SU-DHL-6 (cell line): ENCODE results near the gene STARD9.

Source experiments
- H2AFZ ChIP-seq: fragments of 200-600 bp; sonication (generic); 2 replicates; pipeline ENCODE4 v1.6.1; 2014; ENCODE audit warnings: low read depth, mild to moderate bottlenecking, moderate library complexity, mixed read lengths, antibody characterized with exemption, low read length; ENCODE audit not compliant: severe bottlenecking
- H3F3A ChIP-seq: fragments of 200-600 bp; shearing (Covaris generic); 2 replicates; pipeline ENCODE4 v1.6.0; 2016; ENCODE audit warnings: antibody characterized with exemption, mild to moderate bottlenecking; ENCODE audit not compliant: insufficient read depth
- H3K27ac ChIP-seq: fragments of 200-600 bp; sonication (generic); 2 replicates; pipeline ENCODE4 v1.5.1; 2016; ENCODE audit warnings: low read depth, mild to moderate bottlenecking, low read length, moderate library complexity, mixed read lengths
- H3K27me3 ChIP-seq: fragments of 200-600 bp; sonication (generic), shearing (Covaris generic); 2 replicates; pipeline ENCODE4 v1.6.0; 2014; ENCODE audit warnings: mild to moderate bottlenecking, low read length
- H3K36me3 ChIP-seq: fragments of 200-600 bp; sonication (generic); 2 replicates; pipeline ENCODE4 v1.6.1; 2014; ENCODE audit warnings: mild to moderate bottlenecking, low read length, mixed read lengths
- H3K4me2 ChIP-seq: fragments of 300-600, 200-600 bp; shearing (Covaris generic), sonication (generic); 2 replicates; pipeline ENCODE4 v1.6.0; 2014; ENCODE audit warnings: low read length, low read depth, mild to moderate bottlenecking; ENCODE audit not compliant: poor library complexity, severe bottlenecking
- H3K4me3 ChIP-seq: fragments of 200-600 bp; sonication (generic); 2 replicates; pipeline ENCODE4 v1.5.1; 2014; ENCODE audit warnings: antibody characterized with exemption, low read length, mild to moderate bottlenecking, mixed read lengths; ENCODE audit not compliant: insufficient read depth, poor library complexity, severe bottlenecking
- H3K79me2 ChIP-seq: fragments of 200-600 bp; sonication (generic); 2 replicates; pipeline ENCODE4 v1.6.1; 2014; ENCODE audit warnings: mild to moderate bottlenecking, low read length, moderate library complexity; ENCODE audit not compliant: insufficient read depth
- H3K9ac ChIP-seq: fragments of 200-600 bp; sonication (generic); 2 replicates; pipeline ENCODE4 v1.7.0; 2014; ENCODE audit warnings: mild to moderate bottlenecking, low read length
- H3K9me2 ChIP-seq: fragments of 200-600 bp; sonication (generic); replicated peaks from 2 replicates; pipeline ENCODE4 v1.6.1; 2014; ENCODE audit warnings: low read length; ENCODE audit not compliant: insufficient read depth
- H3K9me3 ChIP-seq: fragments of 200-600 bp; sonication (generic); 2 replicates; pipeline ENCODE4 v1.6.1; 2014; ENCODE audit warnings: low read length, mixed read lengths; ENCODE audit not compliant: insufficient read depth
- H4K20me1 ChIP-seq: fragments of 200-600 bp; sonication (generic); 2 replicates; pipeline ENCODE4 v1.6.1; 2014; ENCODE audit warnings: low read depth, mild to moderate bottlenecking, antibody characterized with exemption, low read length, moderate library complexity, mixed read lengths
- EZH2phosphoT487 ChIP-seq: fragments of 200-600 bp; sonication (generic), shearing (Covaris generic); conservative IDR thresholded peaks from 2 replicates; pipeline ENCODE4 v1.6.1; 2018; ENCODE audit warnings: mild to moderate bottlenecking, antibody characterized with exemption, low read length, moderate library complexity, mixed read lengths
- TF ChIP-seq, protein P1 (sequence below): fragments of 200-600 bp; sonication (generic); IDR thresholded peaks from one replicate; pipeline ENCODE4 v1.5.1; 2017; ENCODE audit warnings: antibody characterized with exemption, mild to moderate bottlenecking, low read length, moderate library complexity; ENCODE audit not compliant: insufficient read depth, poor library complexity, severe bottlenecking

The STARD9 gene

DNA sequence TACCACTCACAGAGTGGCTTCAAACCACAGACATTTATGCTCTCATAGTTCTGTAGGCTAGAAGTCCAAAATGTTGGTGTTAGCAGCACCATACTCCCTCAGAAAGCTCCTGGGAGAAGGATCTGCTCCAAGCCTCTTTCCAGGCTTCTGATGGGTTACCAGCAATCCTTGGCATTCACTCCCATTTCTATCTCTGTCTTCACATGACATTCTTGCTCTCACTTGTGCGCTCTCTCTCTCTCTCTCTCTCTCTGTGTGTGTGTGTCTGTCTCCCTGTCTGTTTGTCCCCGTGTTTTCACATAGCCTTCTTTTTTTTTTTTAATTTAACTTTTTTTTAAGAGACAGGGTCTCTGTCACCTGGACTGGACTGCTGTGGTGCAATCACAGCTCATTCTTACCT lies 135.3 kb downstream of the STARD9 start:
- TF ChIP-seq, protein P1, sequence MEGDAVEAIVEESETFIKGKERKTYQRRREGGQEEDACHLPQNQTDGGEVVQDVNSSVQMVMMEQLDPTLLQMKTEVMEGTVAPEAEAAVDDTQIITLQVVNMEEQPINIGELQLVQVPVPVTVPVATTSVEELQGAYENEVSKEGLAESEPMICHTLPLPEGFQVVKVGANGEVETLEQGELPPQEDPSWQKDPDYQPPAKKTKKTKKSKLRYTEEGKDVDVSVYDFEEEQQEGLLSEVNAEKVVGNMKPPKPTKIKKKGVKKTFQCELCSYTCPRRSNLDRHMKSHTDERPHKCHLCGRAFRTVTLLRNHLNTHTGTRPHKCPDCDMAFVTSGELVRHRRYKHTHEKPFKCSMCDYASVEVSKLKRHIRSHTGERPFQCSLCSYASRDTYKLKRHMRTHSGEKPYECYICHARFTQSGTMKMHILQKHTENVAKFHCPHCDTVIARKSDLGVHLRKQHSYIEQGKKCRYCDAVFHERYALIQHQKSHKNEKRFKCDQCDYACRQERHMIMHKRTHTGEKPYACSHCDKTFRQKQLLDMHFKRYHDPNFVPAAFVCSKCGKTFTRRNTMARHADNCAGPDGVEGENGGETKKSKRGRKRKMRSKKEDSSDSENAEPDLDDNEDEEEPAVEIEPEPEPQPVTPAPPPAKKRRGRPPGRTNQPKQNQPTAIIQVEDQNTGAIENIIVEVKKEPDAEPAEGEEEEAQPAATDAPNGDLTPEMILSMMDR = no peak
- TF ChIP-seq EZH2phosphoT487 = no peak
- H3K4me3 ChIP-seq = no peak overlapping the region
- H3K4me2 ChIP-seq = no peak overlapping the region
- H3K9me2 ChIP-seq = no peaks in the 10 kb centered on the region
- H3K27me3 ChIP-seq = no peaks in the 10 kb centered on the region
- H4K20me1 ChIP-seq = no peaks in the 10 kb centered on the region
- no peak overlapping the region for H3K9ac ChIP-seq
- no peaks in the 10 kb centered on the region for H3K9me3 ChIP-seq
- no peak overlapping the region for H2AFZ ChIP-seq
- H3K79me2 ChIP-seq = no peaks in the 10 kb centered on the region
- H3K27ac ChIP-seq = no peak overlapping the region
- no peaks in the 10 kb centered on the region; the same call in 1 of the 2 replicates for H3K36me3 ChIP-seq
- no peaks in the 10 kb centered on the region; the same call in 1 of the 2 replicates for H3F3A ChIP-seq

DNA sequence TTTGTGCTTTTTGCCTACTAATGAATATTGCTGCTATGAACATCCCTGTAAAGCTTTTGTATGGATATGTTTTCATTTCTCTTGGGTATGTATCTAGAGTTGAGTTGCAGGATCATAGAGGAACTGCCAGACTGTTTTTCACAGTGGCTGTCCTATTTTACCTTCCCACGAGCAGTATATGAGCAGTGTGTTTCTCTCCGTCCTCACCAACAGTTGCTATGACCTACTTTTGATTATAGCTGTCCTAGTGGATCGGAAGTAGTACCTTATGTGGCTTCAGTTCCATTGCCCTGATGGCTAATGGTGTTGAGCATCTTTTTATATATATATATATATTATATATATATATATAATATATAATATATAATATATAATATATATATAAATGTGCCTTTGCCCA lies 136.3 kb downstream of the STARD9 start:
- Histone ChIP-seq H3F3A (no peaks in the 10 kb centered on the region; the same call in 1 of the 2 replicates), H3K79me2 (no peaks in the 10 kb centered on the region), H3K9me2 (no peaks in the 10 kb centered on the region), H4K20me1 (no peaks in the 10 kb centered on the region), H3K27me3 (no peaks in the 10 kb centered on the region), H3K36me3 (no peaks in the 10 kb centered on the region; the same call in 1 of the 2 replicates), H2AFZ (no peak overlapping the region), H3K9me3 (no peaks in the 10 kb centered on the region), H3K27ac (no peak overlapping the region), H3K9ac (no peak overlapping the region), H3K4me3 (no peak overlapping the region), H3K4me2 (no peak overlapping the region)
- TF ChIP-seq, protein P1 = no peak
- TF ChIP-seq EZH2phosphoT487 = no peak

DNA sequence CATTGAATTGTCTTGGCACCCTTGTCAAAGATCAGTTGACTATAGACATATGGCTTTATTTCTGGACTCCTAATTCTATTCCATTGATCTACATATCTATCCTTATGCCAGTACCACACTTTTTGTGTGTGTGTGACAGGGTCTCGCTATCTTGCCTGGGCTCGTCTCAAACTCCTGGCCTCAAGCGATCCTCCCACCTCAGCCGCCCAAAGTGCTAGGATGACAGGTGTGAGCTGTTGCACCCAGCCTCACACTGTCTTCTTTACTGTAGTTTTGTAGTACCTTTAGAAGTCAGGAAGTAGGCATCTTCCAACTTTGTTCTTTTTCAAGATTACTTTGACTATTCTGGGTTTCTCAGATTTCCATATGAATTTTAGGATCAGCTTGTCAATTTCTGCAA lies 137.2 kb downstream of the STARD9 start:
- Histone ChIP-seq H3K36me3 (no peaks in the 10 kb centered on the region), H3F3A (no peaks in the 10 kb centered on the region; the same call in 1 of the 2 replicates), H3K79me2 (no peaks in the 10 kb centered on the region), H3K9me2 (no peaks in the 10 kb centered on the region), H3K27ac (no peak overlapping the region), H2AFZ (no peak overlapping the region), H3K4me2 (no peak overlapping the region), H3K9me3 (no peaks in the 10 kb centered on the region), H3K9ac (no peak overlapping the region), H3K4me3 (no peak overlapping the region), H3K27me3 (no peaks in the 10 kb centered on the region), H4K20me1 (no peaks in the 10 kb centered on the region)
- TF ChIP-seq, protein P1 = no peak
- no peak for TF ChIP-seq EZH2phosphoT487
